Measurements from ENCODE around the gene SPATA16. TPM values are rescaled to one million over a fixed set of nuclear protein-coding genes. Genes with fewer than 3 reads are reported as not detected.

SPATA16 gene
- total RNA-seq, 2 experiments from 2014 or later, result not detected

GRCh38 chr3:172929451-172929850 is 211.6 kb downstream of the SPATA16 start:
- Mint-ChIP-seq H3K36me3 (ENCODE audit: low read depth) (no peaks in the 10 kb centered on the region), H3K27me3 (peaks cover 3% of the 10 kb centered on the region), H3K4me3 (no peak overlapping the region), H3K4me1 (no peaks in the 10 kb centered on the region), H3K9me3 (ENCODE audit: low read depth) (no peaks in the 10 kb centered on the region), H3K27ac (no peak overlapping the region)
- POLR2A ChIA-PET, result no interaction called here
- DNase-seq (no peak), ATAC-seq (no peak)
- CTCF ChIA-PET, result no interaction called here
- intact Hi-C loops (cut with DNase I, micrococcal nuclease), result no loop called here

- no peak for DNase-seq
- Mint-ChIP-seq H3K4me1 (no peaks in the 10 kb centered on the region), H3K36me3 (ENCODE audit: low read depth) (no peaks in the 10 kb centered on the region), H3K27ac (no peak overlapping the region), H3K9me3 (ENCODE audit: low read depth) (no peaks in the 10 kb centered on the region), H3K27me3 (no peaks in the 10 kb centered on the region), H3K4me3 (no peak overlapping the region)
- intact Hi-C loops (cut with DNase I, micrococcal nuclease), result no loop called here
- no peak for ATAC-seq
- ChIA-PET POLR2A (no interaction called here), CTCF (no interaction called here)
These were observed 216.5 kb downstream of the SPATA16 start for GRCh38 chr3:172924546-172924945.

GRCh38 chr3:172919297-172919683 is 221.7 kb downstream of the SPATA16 start:
- intact Hi-C loops (cut with DNase I, micrococcal nuclease), result no loop called here
- Mint-ChIP-seq H3K4me3 (no peak overlapping the region), H3K27me3 (peaks cover 1% of the 10 kb centered on the region), H3K9me3 (ENCODE audit: low read depth) (no peaks in the 10 kb centered on the region), H3K27ac (no peak overlapping the region), H3K36me3 (ENCODE audit: low read depth) (no peaks in the 10 kb centered on the region), H3K4me1 (no peaks in the 10 kb centered on the region)
- POLR2A ChIA-PET, result no interaction called here
- no peak for DNase-seq
- CTCF ChIA-PET, result no interaction called here
- no peak for ATAC-seq

GRCh38 chr3:172918568-172919296 is 222.3 kb downstream of the SPATA16 start:
- Mint-ChIP-seq H3K9me3 (ENCODE audit: low read depth) (no peaks in the 10 kb centered on the region), H3K4me1 (no peaks in the 10 kb centered on the region), H3K27ac (no peak overlapping the region), H3K36me3 (ENCODE audit: low read depth) (no peaks in the 10 kb centered on the region), H3K4me3 (no peak overlapping the region), H3K27me3 (peaks cover 1% of the 10 kb centered on the region)
- ChIA-PET CTCF (no interaction called here), POLR2A (no interaction called here)
- intact Hi-C loops (cut with DNase I, micrococcal nuclease), result no loop called here
- no peak for ATAC-seq
- no peak for DNase-seq

GRCh38 chr3:172918165-172918564 is 222.9 kb downstream of the SPATA16 start:
- H3K27ac Mint-ChIP-seq, result no peak overlapping the region
- DNase-seq, result no peak
- H3K27me3 Mint-ChIP-seq, result peaks cover 2% of the 10 kb centered on the region
- H3K36me3 Mint-ChIP-seq (ENCODE audit: low read depth), result no peaks in the 10 kb centered on the region
- no peak overlapping the region for H3K4me3 Mint-ChIP-seq
- no peaks in the 10 kb centered on the region for H3K4me1 Mint-ChIP-seq
- ChIA-PET POLR2A (no interaction called here), CTCF (no interaction called here)
- H3K9me3 Mint-ChIP-seq (ENCODE audit: low read depth), result no peaks in the 10 kb centered on the region
- ATAC-seq, result no peak
- intact Hi-C loops (cut with DNase I, micrococcal nuclease), result no loop called here

- DNase-seq (no peak), ATAC-seq (no peak)
- intact Hi-C loops (cut with DNase I, micrococcal nuclease), result no loop called here
- CTCF ChIA-PET, result no interaction called here
- POLR2A ChIA-PET, result no interaction called here
- H3K4me1 Mint-ChIP-seq, result no peaks in the 10 kb centered on the region
- H3K27ac Mint-ChIP-seq, result no peak overlapping the region
- no peak overlapping the region for H3K4me3 Mint-ChIP-seq
- H3K36me3 Mint-ChIP-seq (ENCODE audit: low read depth), result no peaks in the 10 kb centered on the region
- H3K27me3 Mint-ChIP-seq, result peaks cover 3% of the 10 kb centered on the region
- H3K9me3 Mint-ChIP-seq (ENCODE audit: low read depth), result no peaks in the 10 kb centered on the region
These were observed 225.0 kb downstream of the SPATA16 start for GRCh38 chr3:172915911-172916514.

- POLR2A ChIA-PET, result no interaction called here
- no peak for ATAC-seq
These were observed 226.2 kb downstream of the SPATA16 start for GRCh38 chr3:172914854-172915253.

GRCh38 chr3:172913911-172914655 is 227.0 kb downstream of the SPATA16 start:
- H3K9me3 Mint-ChIP-seq (ENCODE audit: low read depth), result peaks cover 4% of the 10 kb centered on the region
- POLR2A ChIA-PET, result no interaction called here

More at GRCh38 chr3:172914854-172915253, 226.2 kb downstream of the SPATA16 start:
- no peaks in the 10 kb centered on the region for H3K4me1 Mint-ChIP-seq
- CTCF ChIA-PET, result no interaction called here
- no peak for DNase-seq
- H3K9me3 Mint-ChIP-seq (ENCODE audit: low read depth), result peaks cover 4% of the 10 kb centered on the region
- peaks cover 3% of the 10 kb centered on the region for H3K27me3 Mint-ChIP-seq
- H3K36me3 Mint-ChIP-seq (ENCODE audit: low read depth), result no peaks in the 10 kb centered on the region
- intact Hi-C loops (cut with DNase I, micrococcal nuclease), result no loop called here
- H3K4me3 Mint-ChIP-seq, result no peak overlapping the region
- no peak overlapping the region for H3K27ac Mint-ChIP-seq

GRCh38 chr3:172911142-172911541 is 229.9 kb downstream of the SPATA16 start:
- ChIA-PET CTCF (no interaction called here), POLR2A (no interaction called here)
- Mint-ChIP-seq H3K36me3 (ENCODE audit: low read depth) (no peaks in the 10 kb centered on the region), H3K27ac (no peak overlapping the region), H3K4me3 (no peak overlapping the region), H3K27me3 (peaks cover 4% of the 10 kb centered on the region), H3K9me3 (ENCODE audit: low read depth) (peaks cover 4% of the 10 kb centered on the region), H3K4me1 (no peaks in the 10 kb centered on the region)
- ATAC-seq, result no peak
- intact Hi-C loops (cut with DNase I, micrococcal nuclease), result no loop called here
- no peak for DNase-seq

More at GRCh38 chr3:172913911-172914655, 227.0 kb downstream of the SPATA16 start:
- intact Hi-C loops (cut with DNase I, micrococcal nuclease), result no loop called here
- Mint-ChIP-seq H3K4me3 (no peak overlapping the region), H3K27me3 (peaks cover 3% of the 10 kb centered on the region), H3K27ac (no peak overlapping the region), H3K4me1 (no peaks in the 10 kb centered on the region), H3K36me3 (ENCODE audit: low read depth) (no peaks in the 10 kb centered on the region)
- ATAC-seq (no peak), DNase-seq (no peak)
- CTCF ChIA-PET, result interaction anchor here (0.7 to 1.0 kb wide), 2 partner anchors 10 to 108 kb away, joined by 3 read pairs; no protein-coding TSS in a partner anchor

GRCh38 chr3:172908771-172909270 is 232.2 kb downstream of the SPATA16 start:
- H3K9me3 Mint-ChIP-seq (ENCODE audit: low read depth), result peaks cover 4% of the 10 kb centered on the region
- intact Hi-C loops (cut with DNase I, micrococcal nuclease), result no loop called here
- ATAC-seq (no peak), DNase-seq (no peak)
- no peaks in the 10 kb centered on the region for H3K4me1 Mint-ChIP-seq
- no peak overlapping the region for H3K27ac Mint-ChIP-seq
- ChIA-PET CTCF (interaction anchor here (0.6 kb wide), 1 partner anchor 236 kb away, joined by 3 read pairs; no protein-coding TSS in a partner anchor), POLR2A (no interaction called here)
- H3K4me3 Mint-ChIP-seq, result no peak overlapping the region
- H3K27me3 Mint-ChIP-seq, result peaks cover 4% of the 10 kb centered on the region
- H3K36me3 Mint-ChIP-seq (ENCODE audit: low read depth), result no peaks in the 10 kb centered on the region

GRCh38 chr3:172905451-172905850 is 235.6 kb downstream of the SPATA16 start:
- H3K27me3 Mint-ChIP-seq, result peaks cover 6% of the 10 kb centered on the region
- H3K27ac Mint-ChIP-seq, result no peak overlapping the region
- no peak overlapping the region for H3K4me3 Mint-ChIP-seq
- H3K4me1 Mint-ChIP-seq, result no peaks in the 10 kb centered on the region
- CTCF ChIA-PET, result no interaction called here
- DNase-seq (no peak), ATAC-seq (no peak)
- H3K9me3 Mint-ChIP-seq (ENCODE audit: low read depth), result peaks cover 2% of the 10 kb centered on the region
- no peaks in the 10 kb centered on the region for H3K36me3 Mint-ChIP-seq (ENCODE audit: low read depth)
- intact Hi-C loops (cut with DNase I, micrococcal nuclease), result no loop called here
- POLR2A ChIA-PET, result no interaction called here

Data from activated CD4-positive, alpha-beta T cell treated with anti-CD3 and anti-CD28 coated beads for 36 hours (primary cell).